PFSK-1 (cell line): ENCODE measurements around the gene BRCC3.

ENCODE experiments used
- FOXP2 ChIP-seq: optimal IDR thresholded peaks from 2 replicates; pipeline ENCODE3; 2011; ENCODE audit warnings: borderline replicate concordance, control low read depth, inconsistent platforms; ENCODE audit not compliant: insufficient read depth; ENCODE audit errors: extremely low read length, extremely low read depth
- POLR2AphosphoS5 ChIP-seq: IDR thresholded peaks from 2 replicates; pipeline ENCODE4 v1.6.1; 2012; ENCODE audit warnings: low read depth, mild to moderate bottlenecking, control low read depth, low read length, moderate library complexity
- SIN3A ChIP-seq: IDR thresholded peaks from 2 replicates; pipeline ENCODE4 v1.6.1; 2012; ENCODE audit warnings: mild to moderate bottlenecking, low read length, moderate library complexity, borderline replicate concordance; ENCODE audit not compliant: insufficient read depth
- TAF1 ChIP-seq: IDR thresholded peaks from 2 replicates; pipeline ENCODE4 v1.6.1; 2012; ENCODE audit warnings: low read length, control low read depth, borderline replicate concordance; ENCODE audit not compliant: insufficient read depth
- TF ChIP-seq, protein P1 (sequence below), 2 experiments: IDR thresholded peaks; 2 replicates each; pipeline versions ENCODE4 v1.6.1 to v1.8.0; 2011 to 2012; ENCODE audit warnings: low read depth in 2 of 2, low read length in 2 of 2, control low read depth in 1 of 2, inconsistent platforms in 1 of 2, mild to moderate bottlenecking in 1 of 2, moderate library complexity in 1 of 2; ENCODE audit not compliant: insufficient read depth in 1 of 2

DNA sequence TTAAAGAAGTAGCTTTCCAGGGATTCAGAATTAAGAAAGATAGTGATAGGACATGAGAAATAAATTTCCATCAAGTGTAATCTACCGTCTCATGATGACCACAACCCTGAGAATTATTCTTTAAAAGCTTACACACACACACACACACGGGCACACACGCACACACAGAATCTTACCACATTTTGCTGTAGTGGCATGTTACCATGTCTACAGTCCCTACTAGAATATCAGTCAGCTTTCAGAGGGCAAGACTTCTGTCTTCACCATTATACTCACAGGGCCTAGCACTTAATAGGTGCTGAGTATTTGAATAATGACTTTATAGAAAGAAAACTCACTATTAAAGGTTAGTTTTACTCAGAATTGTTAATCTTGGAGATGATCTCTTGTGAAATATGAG, 15.8 kb upstream of the BRCC3 start:
- TF ChIP-seq TAF1 (no peak), POLR2AphosphoS5 (no peak), SIN3A (no peak), FOXP2 (no peak)
- TF ChIP-seq, protein P1, sequence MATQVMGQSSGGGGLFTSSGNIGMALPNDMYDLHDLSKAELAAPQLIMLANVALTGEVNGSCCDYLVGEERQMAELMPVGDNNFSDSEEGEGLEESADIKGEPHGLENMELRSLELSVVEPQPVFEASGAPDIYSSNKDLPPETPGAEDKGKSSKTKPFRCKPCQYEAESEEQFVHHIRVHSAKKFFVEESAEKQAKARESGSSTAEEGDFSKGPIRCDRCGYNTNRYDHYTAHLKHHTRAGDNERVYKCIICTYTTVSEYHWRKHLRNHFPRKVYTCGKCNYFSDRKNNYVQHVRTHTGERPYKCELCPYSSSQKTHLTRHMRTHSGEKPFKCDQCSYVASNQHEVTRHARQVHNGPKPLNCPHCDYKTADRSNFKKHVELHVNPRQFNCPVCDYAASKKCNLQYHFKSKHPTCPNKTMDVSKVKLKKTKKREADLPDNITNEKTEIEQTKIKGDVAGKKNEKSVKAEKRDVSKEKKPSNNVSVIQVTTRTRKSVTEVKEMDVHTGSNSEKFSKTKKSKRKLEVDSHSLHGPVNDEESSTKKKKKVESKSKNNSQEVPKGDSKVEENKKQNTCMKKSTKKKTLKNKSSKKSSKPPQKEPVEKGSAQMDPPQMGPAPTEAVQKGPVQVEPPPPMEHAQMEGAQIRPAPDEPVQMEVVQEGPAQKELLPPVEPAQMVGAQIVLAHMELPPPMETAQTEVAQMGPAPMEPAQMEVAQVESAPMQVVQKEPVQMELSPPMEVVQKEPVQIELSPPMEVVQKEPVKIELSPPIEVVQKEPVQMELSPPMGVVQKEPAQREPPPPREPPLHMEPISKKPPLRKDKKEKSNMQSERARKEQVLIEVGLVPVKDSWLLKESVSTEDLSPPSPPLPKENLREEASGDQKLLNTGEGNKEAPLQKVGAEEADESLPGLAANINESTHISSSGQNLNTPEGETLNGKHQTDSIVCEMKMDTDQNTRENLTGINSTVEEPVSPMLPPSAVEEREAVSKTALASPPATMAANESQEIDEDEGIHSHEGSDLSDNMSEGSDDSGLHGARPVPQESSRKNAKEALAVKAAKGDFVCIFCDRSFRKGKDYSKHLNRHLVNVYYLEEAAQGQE (IDR thresholded peaks at IDR 0.05; ENCODE audit: insufficient read depth in 1 of 2, low read depth in 2 of 2, low read length in 2 of 2): no peak
